Natural killer cell (primary cell): ENCODE measurements around the gene COQ6. TPM values are rescaled to one million over a fixed set of nuclear protein-coding genes. Genes with fewer than 3 reads are reported as not detected.

ENCODE experiments used
- ATAC-seq, 3 donors: fragments of 150-1000 bp in 2 of 3; fragments of 200-7000 bp in 1 of 3; cut with Tn5 transposase; 1 replicate in 1 of 3; 2 replicates in 2 of 3; pipeline ENCODE4 v1.10.0; 2021; ENCODE audit warnings: mild to moderate bottlenecking in 2 of 3, moderate library complexity in 2 of 3
- DNase-seq, 2 donors: peaks; one replicate each; pipeline versions ENCODE4 v3.0.0 to v3.0.0-alpha.2; 2013 to 2021; ENCODE audit warnings: mixed read lengths in 1 of 2
- H3K27ac ChIP-seq: one replicate; pipeline ENCODE4 v1.5.1; 2013; ENCODE audit warnings: mild to moderate bottlenecking, low read length
- H3K27me3 ChIP-seq: one replicate; pipeline ENCODE4 v1.6.1; 2013; ENCODE audit warnings: low read length; ENCODE audit not compliant: control insufficient read depth, insufficient read depth
- H3K36me3 ChIP-seq: one replicate; pipeline ENCODE4 v1.6.1; 2013; ENCODE audit warnings: low read length; ENCODE audit not compliant: control insufficient read depth, insufficient read depth
- H3K4me1 ChIP-seq: one replicate; pipeline ENCODE4 v1.6.1; 2013; ENCODE audit warnings: low read length; ENCODE audit not compliant: control insufficient read depth, insufficient read depth
- H3K4me3 ChIP-seq: one replicate; pipeline ENCODE4 v1.5.1; 2013; ENCODE audit warnings: low read length
- H3K9me3 ChIP-seq: one replicate; pipeline ENCODE4 v1.6.1; 2013; ENCODE audit warnings: low read length; ENCODE audit not compliant: control insufficient read depth, insufficient read depth
- H3K27ac Mint-ChIP-seq, 2 donors: one replicate each; pipeline ENCODE4 v1.8.0; 2022; ENCODE audit warnings: mild to moderate bottlenecking in 2 of 2, mixed read lengths in 2 of 2, moderate library complexity in 1 of 2
- H3K27me3 Mint-ChIP-seq, 2 donors: one replicate each; pipeline ENCODE4 v1.8.0; 2022; ENCODE audit warnings: low read depth in 2 of 2, mixed read lengths in 2 of 2
- H3K36me3 Mint-ChIP-seq: one replicate; pipeline ENCODE4 v1.8.0; 2022; ENCODE audit warnings: mixed read lengths
- H3K4me1 Mint-ChIP-seq, 2 donors: one replicate each; pipeline ENCODE4 v1.8.0; 2022; ENCODE audit warnings: mixed read lengths in 2 of 2
- H3K4me3 Mint-ChIP-seq: one replicate; pipeline ENCODE4 v1.8.0; 2022; ENCODE audit warnings: mild to moderate bottlenecking, moderate library complexity, mixed read lengths
- H3K9me3 Mint-ChIP-seq, 2 donors: one replicate each; pipeline ENCODE4 v1.8.0; 2022; ENCODE audit warnings: mixed read lengths in 2 of 2
- CTCF ChIP-seq: fragments of 200-600 bp; IDR thresholded peaks from one replicate; pipeline ENCODE4 v1.8.0; 2022; ENCODE audit warnings: antibody characterized with exemption
- WGBS: methylation state at CpG from one replicate; pipeline ENCODE4 v1.1.7; 2013; ENCODE audit warnings: missing lambda C conversion rate; ENCODE audit not compliant: insufficient coverage; 5-methylcytosine and 5-hydroxymethylcytosine counted together
- intact Hi-C: fragments of 100-400 bp; cut with micrococcal nuclease; formaldehyde crosslinking; loops from one replicate; pipeline ENCODE4 v1.14.2; 2022
- total RNA-seq, 4 donors: library from RNA; stranded (reverse); fragments of 120-200 nt in 1 of 4; gene quantifications; one replicate each; pipeline versions ENCODE4 v1.2.3 to v1.2.4, GENCODE V29; 2013 to 2022

The COQ6 gene
- total RNA-seq, 3 donors from 2014 or later (not counting 1 experiment from before 2014, with no cell fraction given) = 20.8 to 24.0 (median 21.7) TPM

DNA sequence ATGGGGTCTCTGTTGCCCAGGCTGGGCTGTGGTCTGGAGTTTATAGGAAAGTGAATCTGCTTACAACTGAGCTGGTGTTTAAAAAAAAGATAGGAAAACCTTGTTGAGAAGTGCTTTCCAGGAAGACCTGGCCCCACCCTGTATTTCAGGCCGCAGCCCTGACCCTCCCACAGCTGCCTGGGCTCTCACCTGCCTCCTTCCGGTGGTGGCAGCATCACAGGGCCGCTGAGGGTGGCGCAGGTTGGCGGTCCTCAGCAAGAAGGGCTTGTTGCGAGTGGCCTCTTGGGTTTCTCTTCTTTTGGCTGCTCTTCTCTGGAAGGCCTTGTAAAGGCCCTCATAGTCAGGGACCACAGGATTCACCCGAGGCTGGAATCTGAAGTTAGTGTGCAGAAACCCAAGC lies 7.9 kb upstream of the COQ6 start:
- no peaks in the 10 kb centered on the region for H3K27me3 Mint-ChIP-seq
- no peak for ATAC-seq
- no peak overlapping the region for H3K27ac Mint-ChIP-seq
- peaks cover 0 to 7% of the 10 kb centered on the region in 2 donors for H3K4me1 Mint-ChIP-seq
- H3K36me3 Mint-ChIP-seq = no peaks in the 10 kb centered on the region
- Histone ChIP-seq H3K9me3 (no peaks in the 10 kb centered on the region), H3K27me3 (no peaks in the 10 kb centered on the region), H3K36me3 (peaks cover 18% of the 10 kb centered on the region), H3K4me1 (no peaks in the 10 kb centered on the region), H3K4me3 (no peak overlapping the region), H3K27ac (no peak overlapping the region)
- no peaks in the 10 kb centered on the region for H3K9me3 Mint-ChIP-seq
- 87% methylated on average over 7 of the region's 7 CpGs for WGBS
- no peak for TF ChIP-seq CTCF
- no peak overlapping the region for H3K4me3 Mint-ChIP-seq
- intact Hi-C loops = no loop called here
- no peak for DNase-seq

DNA sequence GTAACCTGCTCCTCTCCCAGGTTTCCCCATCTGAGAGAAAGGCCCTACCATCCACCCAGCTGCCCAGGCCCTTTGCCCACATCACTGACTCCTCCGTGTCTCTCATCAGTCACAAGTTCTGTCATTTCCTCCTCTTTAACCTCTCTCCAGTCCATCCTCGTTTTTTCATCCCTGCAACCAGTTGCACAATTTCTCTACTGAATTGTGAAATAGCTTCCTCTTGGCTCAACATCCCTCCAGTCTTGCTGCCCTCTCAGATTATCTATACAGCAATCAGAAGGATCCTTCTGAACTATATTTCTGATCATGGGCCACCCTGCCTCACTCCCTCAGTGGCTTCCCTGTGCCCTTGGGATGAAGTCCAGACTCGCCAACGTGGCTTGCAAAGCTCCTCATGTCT lies 7.0 kb upstream of the COQ6 start:
- H3K27ac Mint-ChIP-seq = peak overlapping the region in 1 of 2 donors; percentile 53
- intact Hi-C loops = no loop called here
- H3K27me3 Mint-ChIP-seq = no peaks in the 10 kb centered on the region
- Histone ChIP-seq H3K27me3 (no peaks in the 10 kb centered on the region), H3K27ac (no peak overlapping the region), H3K4me3 (no peak overlapping the region), H3K4me1 (no peaks in the 10 kb centered on the region), H3K9me3 (no peaks in the 10 kb centered on the region), H3K36me3 (peaks cover 11% of the 10 kb centered on the region)
- ATAC-seq (no peak), DNase-seq (no peak)
- H3K4me3 Mint-ChIP-seq = no peak overlapping the region
- H3K9me3 Mint-ChIP-seq = no peaks in the 10 kb centered on the region
- H3K4me1 Mint-ChIP-seq = peaks cover 0 to 7% of the 10 kb centered on the region in 2 donors
- TF ChIP-seq CTCF = no peak
- H3K36me3 Mint-ChIP-seq = no peaks in the 10 kb centered on the region
- WGBS = 52% methylated on average over 4 of the region's 4 CpGs

GRCh38 chr14:73944432-73945158 lies 5.5 kb upstream of the COQ6 start:
- Histone ChIP-seq H3K27ac (no peak overlapping the region), H3K4me1 (peaks cover 7% of the 10 kb centered on the region), H3K4me3 (no peak overlapping the region), H3K9me3 (no peaks in the 10 kb centered on the region), H3K27me3 (no peaks in the 10 kb centered on the region), H3K36me3 (peaks cover 11% of the 10 kb centered on the region)
- Mint-ChIP-seq H3K9me3 (no peaks in the 10 kb centered on the region), H3K27me3 (no peaks in the 10 kb centered on the region), H3K27ac (no peak overlapping the region), H3K4me3 (no peak overlapping the region), H3K4me1 (peaks cover under 1 to 8% of the 10 kb centered on the region in 2 donors), H3K36me3 (no peaks in the 10 kb centered on the region)
- intact Hi-C loops = no loop called here
- DNase-seq (no peak), ATAC-seq (no peak)
- WGBS = 94% methylated on average over 17 of the region's 17 CpGs
- TF ChIP-seq CTCF = no peak
